ENCODE data around the gene PCSK6.

DNA sequence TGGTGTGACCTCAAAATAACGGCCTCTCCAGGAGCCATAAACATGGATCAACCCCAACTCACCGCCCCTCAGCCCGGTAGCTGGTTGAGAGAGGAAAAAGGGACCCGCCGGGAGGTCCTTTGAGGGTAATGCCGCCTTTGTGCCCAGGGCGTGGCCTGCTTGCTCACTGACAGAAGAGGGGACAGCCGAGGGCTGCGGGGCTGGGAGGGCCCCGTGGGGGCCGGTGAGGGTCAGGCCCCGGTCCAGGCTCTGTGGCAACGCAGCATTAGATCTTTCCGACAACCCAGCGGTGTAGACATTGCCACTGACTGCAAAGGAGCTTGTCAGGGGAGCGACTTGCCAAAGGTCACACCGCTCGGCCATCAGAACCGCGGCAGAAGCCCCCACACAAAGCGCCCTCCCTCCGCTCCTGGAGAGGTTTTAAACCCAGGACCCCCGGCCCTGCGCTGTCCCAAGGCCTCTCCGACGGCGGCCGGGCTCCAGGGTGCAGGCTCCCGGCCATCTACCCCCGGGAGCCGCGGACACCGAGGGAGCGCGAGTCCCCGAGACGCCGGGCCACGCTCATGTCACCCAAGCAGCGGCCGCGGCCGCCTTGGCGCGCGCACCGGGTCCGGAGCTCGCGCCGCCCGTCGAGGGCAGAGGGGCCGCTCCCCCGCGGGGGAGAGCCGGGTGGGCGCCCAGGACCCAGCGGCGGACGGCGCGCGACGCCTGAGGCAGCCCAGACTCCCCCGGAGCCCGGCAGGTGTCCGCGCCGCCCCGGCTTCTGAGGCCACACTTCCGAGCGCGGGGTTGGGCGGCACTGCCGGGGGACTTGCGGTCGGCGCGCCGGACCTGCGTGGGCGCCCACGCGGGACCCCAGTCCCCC is 975 bp downstream of the PCSK6 start:
- TF ChIP-seq POLR2A (IDR thresholded peaks at IDR 0.05): no peak
- TF ChIP-seq, protein P1, sequence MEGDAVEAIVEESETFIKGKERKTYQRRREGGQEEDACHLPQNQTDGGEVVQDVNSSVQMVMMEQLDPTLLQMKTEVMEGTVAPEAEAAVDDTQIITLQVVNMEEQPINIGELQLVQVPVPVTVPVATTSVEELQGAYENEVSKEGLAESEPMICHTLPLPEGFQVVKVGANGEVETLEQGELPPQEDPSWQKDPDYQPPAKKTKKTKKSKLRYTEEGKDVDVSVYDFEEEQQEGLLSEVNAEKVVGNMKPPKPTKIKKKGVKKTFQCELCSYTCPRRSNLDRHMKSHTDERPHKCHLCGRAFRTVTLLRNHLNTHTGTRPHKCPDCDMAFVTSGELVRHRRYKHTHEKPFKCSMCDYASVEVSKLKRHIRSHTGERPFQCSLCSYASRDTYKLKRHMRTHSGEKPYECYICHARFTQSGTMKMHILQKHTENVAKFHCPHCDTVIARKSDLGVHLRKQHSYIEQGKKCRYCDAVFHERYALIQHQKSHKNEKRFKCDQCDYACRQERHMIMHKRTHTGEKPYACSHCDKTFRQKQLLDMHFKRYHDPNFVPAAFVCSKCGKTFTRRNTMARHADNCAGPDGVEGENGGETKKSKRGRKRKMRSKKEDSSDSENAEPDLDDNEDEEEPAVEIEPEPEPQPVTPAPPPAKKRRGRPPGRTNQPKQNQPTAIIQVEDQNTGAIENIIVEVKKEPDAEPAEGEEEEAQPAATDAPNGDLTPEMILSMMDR (IDR thresholded peaks at IDR 0.05): no peak

All from sigmoid colon (tissue), 3 donors.